ENCODE measurements around the gene NPHP4.

The NPHP4 gene

DNA sequence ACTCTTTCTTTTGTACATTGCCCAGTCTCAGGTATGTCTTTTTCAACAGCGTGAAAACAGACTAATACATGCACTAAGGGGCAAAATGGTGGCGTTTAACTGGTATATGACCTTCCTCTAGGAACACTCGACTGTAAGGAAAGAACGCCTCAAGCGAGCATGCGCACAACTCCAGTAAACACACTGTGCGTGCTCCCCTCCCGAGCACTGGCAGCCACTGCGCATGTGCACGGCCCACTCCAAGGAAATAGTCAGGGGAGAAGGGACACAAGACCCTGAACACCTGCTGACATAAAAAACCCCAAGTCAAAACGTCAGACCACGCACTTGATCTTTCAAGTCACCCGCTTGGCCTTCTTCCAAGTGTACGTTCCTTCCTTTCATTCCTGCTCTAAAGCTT lies 173.5 kb downstream of the NPHP4 start:
- Mint-ChIP-seq H3K36me3 (ENCODE audit: low read depth) (no peaks in the 10 kb centered on the region), H3K9me3 (peaks cover 14% of the 10 kb centered on the region), H3K4me1 (peaks cover 6% of the 10 kb centered on the region), H3K4me3 (no peak overlapping the region), H3K27me3 (ENCODE audit: low read depth) (peaks cover 27% of the 10 kb centered on the region), H3K27ac (no peak overlapping the region)
- TF ChIP-seq, protein P1, sequence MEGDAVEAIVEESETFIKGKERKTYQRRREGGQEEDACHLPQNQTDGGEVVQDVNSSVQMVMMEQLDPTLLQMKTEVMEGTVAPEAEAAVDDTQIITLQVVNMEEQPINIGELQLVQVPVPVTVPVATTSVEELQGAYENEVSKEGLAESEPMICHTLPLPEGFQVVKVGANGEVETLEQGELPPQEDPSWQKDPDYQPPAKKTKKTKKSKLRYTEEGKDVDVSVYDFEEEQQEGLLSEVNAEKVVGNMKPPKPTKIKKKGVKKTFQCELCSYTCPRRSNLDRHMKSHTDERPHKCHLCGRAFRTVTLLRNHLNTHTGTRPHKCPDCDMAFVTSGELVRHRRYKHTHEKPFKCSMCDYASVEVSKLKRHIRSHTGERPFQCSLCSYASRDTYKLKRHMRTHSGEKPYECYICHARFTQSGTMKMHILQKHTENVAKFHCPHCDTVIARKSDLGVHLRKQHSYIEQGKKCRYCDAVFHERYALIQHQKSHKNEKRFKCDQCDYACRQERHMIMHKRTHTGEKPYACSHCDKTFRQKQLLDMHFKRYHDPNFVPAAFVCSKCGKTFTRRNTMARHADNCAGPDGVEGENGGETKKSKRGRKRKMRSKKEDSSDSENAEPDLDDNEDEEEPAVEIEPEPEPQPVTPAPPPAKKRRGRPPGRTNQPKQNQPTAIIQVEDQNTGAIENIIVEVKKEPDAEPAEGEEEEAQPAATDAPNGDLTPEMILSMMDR (IDR thresholded peaks at IDR 0.05; ENCODE audit: unreplicated experiment in 3 of 3): no peak

DNA sequence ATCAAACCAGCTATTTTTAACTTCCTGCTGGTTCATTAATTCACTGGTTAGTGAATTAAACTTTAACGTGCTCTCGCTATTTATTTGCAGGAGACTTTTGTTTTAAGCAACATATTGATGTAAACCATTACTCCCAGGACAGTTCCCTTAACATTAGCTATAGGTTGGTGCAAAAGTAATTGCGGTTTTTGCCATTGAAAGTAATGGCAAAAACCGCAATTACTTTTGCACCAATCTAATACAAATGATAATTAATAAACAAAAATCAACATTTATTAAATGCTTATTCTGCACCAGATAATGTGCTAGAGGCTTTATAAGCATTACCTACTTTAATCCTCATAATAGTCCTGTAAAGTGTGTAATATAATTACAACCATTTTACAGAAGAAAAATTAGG lies 176.5 kb downstream of the NPHP4 start:
- peaks cover 11% of the 10 kb centered on the region for H3K4me1 Mint-ChIP-seq
- no peak overlapping the region for H3K27ac Mint-ChIP-seq
- TF ChIP-seq, protein P1 (IDR thresholded peaks at IDR 0.05; ENCODE audit: unreplicated experiment in 3 of 3): no peak
- H3K36me3 Mint-ChIP-seq (ENCODE audit: low read depth): no peaks in the 10 kb centered on the region
- H3K4me3 Mint-ChIP-seq: no peak overlapping the region
- peaks cover 15% of the 10 kb centered on the region for H3K9me3 Mint-ChIP-seq
- H3K27me3 Mint-ChIP-seq (ENCODE audit: low read depth): peaks cover 36% of the 10 kb centered on the region

DNA sequence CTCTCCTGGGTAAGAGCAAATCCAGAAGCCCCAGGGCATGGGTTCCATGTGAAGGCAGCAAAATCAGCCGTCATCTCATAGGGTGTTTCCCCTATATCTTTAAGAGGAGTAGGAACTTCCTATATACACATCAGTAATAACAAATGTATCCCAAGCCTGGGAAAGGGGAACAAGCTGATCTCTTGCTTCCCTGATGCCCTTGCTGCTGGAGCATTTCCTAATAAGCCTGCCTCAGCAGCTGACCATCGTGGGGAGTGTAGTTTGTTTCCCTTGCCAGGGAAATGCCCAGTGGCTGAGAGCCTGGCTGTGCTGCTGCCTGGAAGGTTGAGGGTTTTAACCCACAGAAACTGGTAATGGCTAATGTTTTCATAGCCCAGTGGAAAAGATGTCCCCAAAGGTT lies 177.0 kb downstream of the NPHP4 start:
- Mint-ChIP-seq H3K4me1 (peaks cover 11% of the 10 kb centered on the region), H3K27ac (no peak overlapping the region), H3K4me3 (no peak overlapping the region), H3K9me3 (peaks cover 14% of the 10 kb centered on the region), H3K36me3 (ENCODE audit: low read depth) (no peaks in the 10 kb centered on the region), H3K27me3 (ENCODE audit: low read depth) (peaks cover 32% of the 10 kb centered on the region)
- TF ChIP-seq, protein P1 (IDR thresholded peaks at IDR 0.05; ENCODE audit: unreplicated experiment in 3 of 3): no peak

DNA sequence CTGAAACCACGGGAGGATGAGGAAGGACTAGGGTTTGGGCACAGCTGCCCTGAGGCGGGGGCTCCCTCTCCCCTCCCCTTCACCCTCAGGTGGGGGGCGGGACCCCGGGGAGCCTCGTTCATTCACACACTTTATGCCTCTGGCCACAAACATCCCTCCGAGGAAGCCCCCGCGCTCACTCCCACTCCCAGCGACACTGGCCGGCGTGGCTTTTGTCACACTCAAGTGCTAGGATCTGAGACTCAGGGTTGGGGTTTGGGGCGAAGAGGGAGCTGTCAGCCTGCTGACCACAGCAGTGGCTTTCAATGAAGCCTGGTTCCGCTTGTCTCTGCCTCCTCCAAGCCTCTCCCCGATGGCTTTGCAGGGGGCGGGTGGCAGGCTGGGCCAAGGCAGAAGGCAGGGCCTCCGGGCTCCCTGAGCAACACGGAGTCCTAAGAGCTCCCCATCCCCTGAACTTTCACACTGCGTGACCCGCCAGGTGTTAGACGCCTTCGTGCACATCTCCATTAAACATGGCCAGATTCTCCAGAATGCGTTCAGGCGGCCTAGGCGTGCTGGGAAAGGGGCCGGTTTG lies 178.1 kb downstream of the NPHP4 start:
- Mint-ChIP-seq H3K4me1 (peaks cover 11% of the 10 kb centered on the region), H3K36me3 (ENCODE audit: low read depth) (no peaks in the 10 kb centered on the region), H3K9me3 (peaks cover 14% of the 10 kb centered on the region), H3K27me3 (ENCODE audit: low read depth) (peaks cover 32% of the 10 kb centered on the region), H3K4me3 (no peak overlapping the region), H3K27ac (no peak overlapping the region)
- TF ChIP-seq, protein P1 (IDR thresholded peaks at IDR 0.05; ENCODE audit: unreplicated experiment in 3 of 3): no peak

DNA sequence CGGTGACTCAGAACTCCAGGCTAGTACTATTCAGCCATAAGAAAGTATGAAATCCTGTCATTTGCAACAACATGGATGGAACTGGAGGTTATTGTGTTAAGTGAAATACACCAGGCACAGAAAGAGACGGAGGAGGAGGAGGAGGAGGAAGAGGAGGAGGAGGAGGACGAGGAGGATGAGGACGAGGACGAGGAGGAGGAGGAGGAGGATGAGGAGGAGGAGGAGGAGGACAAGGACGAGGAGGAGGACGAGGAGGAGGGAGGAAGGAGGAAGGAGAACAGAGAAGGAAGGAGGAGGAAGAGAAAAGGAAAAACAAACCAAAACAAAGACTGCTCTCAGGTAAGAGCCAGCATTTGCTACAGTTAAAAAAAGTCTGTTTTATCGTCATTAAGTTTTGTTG lies 178.7 kb downstream of the NPHP4 start:
- Mint-ChIP-seq H3K4me3 (no peak overlapping the region), H3K9me3 (peaks cover 8% of the 10 kb centered on the region), H3K27ac (no peak overlapping the region), H3K4me1 (peaks cover 6% of the 10 kb centered on the region), H3K36me3 (ENCODE audit: low read depth) (no peaks in the 10 kb centered on the region), H3K27me3 (ENCODE audit: low read depth) (peaks cover 28% of the 10 kb centered on the region)
- TF ChIP-seq, protein P1 (IDR thresholded peaks at IDR 0.05; ENCODE audit: unreplicated experiment in 3 of 3): no peak

Data from nephron (organoid).